IMR-90 (cell line): ENCODE measurements around the gene USH2A. TPM values are rescaled to one million over a fixed set of nuclear protein-coding genes. Genes with fewer than 3 reads are reported as not detected.

Experiments used
- ATAC-seq: fragments of 200-7000 bp; cut with Tn5 transposase; 2 replicates; pipeline ENCODE4 v1.9.1; 2020; ENCODE audit warnings: low read depth, mild to moderate bottlenecking, moderate library complexity
- BruUV-seq: library from RNA; stranded (reverse); fragments of 400-500 nt; replicated peaks from 2 replicates; lab custom pipeline; 2021; lab: Mats Ljungman, UMichigan
- CTCF ChIA-PET: fragments of 300-600 bp; formaldehyde crosslinking; extraction: SDS; loops from one replicate; lab custom pipeline; 2021; ENCODE audit warnings: antibody characterized with exemption; lab: Yijun Ruan, JAX
- POLR2A ChIA-PET: fragments of 300-600 bp; sonication (Branson Sonifier 250); formaldehyde crosslinking; loops from one replicate; lab custom pipeline; 2022; ENCODE audit warnings: antibody characterized with exemption; ENCODE audit not compliant: unreplicated experiment; lab: Charles Lee
- DNase-seq: peaks from one replicate; pipeline ENCODE4 v3.0.0; 2013
- H2AFZ ChIP-seq: replicated peaks from 2 replicates; pipeline ENCODE3; 2013; ENCODE audit warnings: low read length, mild to moderate bottlenecking; ENCODE audit not compliant: poor library complexity
- H2AK5ac ChIP-seq: 2 replicates; pipeline ENCODE4 v1.6.1; 2013; ENCODE audit warnings: low read depth, low read length, inconsistent platforms
- H2AK9ac ChIP-seq: replicated peaks from 2 replicates; pipeline ENCODE3; 2013; ENCODE audit warnings: mild to moderate bottlenecking, low read depth, low read length, moderate library complexity; ENCODE audit not compliant: poor library complexity
- H2BK120ac ChIP-seq: 2 replicates; pipeline ENCODE4 v1.6.1; 2013; ENCODE audit warnings: low read depth, low read length, inconsistent platforms
- H2BK15ac ChIP-seq: 3 replicates; pipeline ENCODE4 v1.6.1; 2013; ENCODE audit warnings: low read depth, low read length, inconsistent platforms
- H2BK20ac ChIP-seq: 2 replicates; pipeline ENCODE4 v1.6.1; 2013; ENCODE audit warnings: low read depth, mild to moderate bottlenecking, inconsistent platforms, low read length, moderate library complexity
- H2BK5ac ChIP-seq: 2 replicates; pipeline ENCODE4 v1.6.1; 2013; ENCODE audit warnings: mild to moderate bottlenecking, low read depth, low read length, inconsistent platforms; ENCODE audit not compliant: poor library complexity, severe bottlenecking
- H3K14ac ChIP-seq: replicated peaks from 2 replicates; pipeline ENCODE4 v1.6.1; 2013; ENCODE audit warnings: low read depth, low read length, inconsistent platforms
- H3K18ac ChIP-seq: 2 replicates; pipeline ENCODE4 v1.6.1; 2013; ENCODE audit warnings: low read depth, low read length, control low read depth
- H3K23ac ChIP-seq: 2 replicates; pipeline ENCODE4 v1.6.1; 2013; ENCODE audit warnings: low read depth, low read length, inconsistent platforms
- H3K27ac ChIP-seq: 2 replicates; pipeline ENCODE4 v1.5.1; 2013; ENCODE audit warnings: mild to moderate bottlenecking, control low read depth, low read length; ENCODE audit not compliant: insufficient read depth
- H3K27me3 ChIP-seq: 2 replicates; pipeline ENCODE4 v1.6.1; 2013; ENCODE audit warnings: low read length; ENCODE audit not compliant: control insufficient read depth, insufficient read depth
- H3K36me3 ChIP-seq: 2 replicates; pipeline ENCODE4 v1.6.1; 2013; ENCODE audit warnings: low read length, mixed read lengths; ENCODE audit not compliant: control insufficient read depth, insufficient read depth
- H3K4ac ChIP-seq: 2 replicates; pipeline ENCODE4 v1.6.1; 2013; ENCODE audit warnings: low read depth, low read length, inconsistent platforms
- H3K4me1 ChIP-seq: 2 replicates; pipeline ENCODE4 v1.6.1; 2013; ENCODE audit warnings: low read length, mixed read lengths; ENCODE audit not compliant: control insufficient read depth, insufficient read depth
- H3K4me2 ChIP-seq: 2 replicates; pipeline ENCODE4 v1.6.1; 2013; ENCODE audit warnings: low read depth, mild to moderate bottlenecking, control low read depth, low read length, moderate library complexity
- H3K4me3 ChIP-seq: 2 replicates; pipeline ENCODE4 v1.5.1; 2013; ENCODE audit warnings: low read depth, mild to moderate bottlenecking, control low read depth, low read length, moderate library complexity; ENCODE audit not compliant: insufficient read depth
- H3K56ac ChIP-seq: 2 replicates; pipeline ENCODE4 v1.6.1; 2013; ENCODE audit warnings: low read length, inconsistent platforms; ENCODE audit not compliant: insufficient read depth; ENCODE audit errors: extremely low read depth
- H3K79me1 ChIP-seq, 2 experiments: 2 replicates each; pipeline ENCODE4 v1.6.1; 2013; ENCODE audit warnings: low read length in 2 of 2, inconsistent platforms in 1 of 2, low read depth in 1 of 2
- H3K9ac ChIP-seq: 2 replicates; pipeline ENCODE4 v1.6.1; 2013; ENCODE audit warnings: low read depth, low read length, control low read depth
- H3K9me1 ChIP-seq: 2 replicates; pipeline ENCODE4 v1.6.1; 2013; ENCODE audit warnings: low read length, inconsistent platforms; ENCODE audit not compliant: insufficient read depth
- H3K9me3 ChIP-seq: 2 replicates; pipeline ENCODE4 v1.6.1; 2013; ENCODE audit warnings: low read length; ENCODE audit not compliant: control insufficient read depth, insufficient read depth
- H4K20me1 ChIP-seq: 2 replicates; pipeline ENCODE4 v1.6.1; 2013; ENCODE audit warnings: low read length, inconsistent platforms; ENCODE audit not compliant: insufficient read depth
- H4K5ac ChIP-seq: 2 replicates; pipeline ENCODE4 v1.6.1; 2013; ENCODE audit warnings: mild to moderate bottlenecking, low read depth, low read length, control low read depth
- H4K8ac ChIP-seq, 2 experiments: 2 replicates each; pipeline ENCODE4 v1.6.1; 2013; ENCODE audit warnings: low read depth in 2 of 2, low read length in 2 of 2, control low read depth in 1 of 2, inconsistent platforms in 1 of 2
- H4K91ac ChIP-seq: 2 replicates; pipeline ENCODE4 v1.6.1; 2013; ENCODE audit warnings: low read depth, low read length, inconsistent platforms; ENCODE audit not compliant: insufficient read depth
- WGBS, 2 experiments: methylation state at CpG; one replicate each; pipeline versions ENCODE4 v1.1.5 to v1.1.7; 2013; ENCODE audit warnings: missing lambda C conversion rate in 2 of 2; ENCODE audit not compliant: insufficient read length in 1 of 2; ENCODE audit errors: extremely low coverage in 2 of 2; 5-methylcytosine and 5-hydroxymethylcytosine counted together
- dilution Hi-C: fragments of 300-500 bp; cut with HindIII; formaldehyde crosslinking; loops from one replicate; pipeline ENCODE4 v1.14.3; 2018; ENCODE audit warnings: low sequenced_read_pairs; ENCODE audit not compliant: unreplicated experiment
- in situ Hi-C: fragments of 300-500 bp; cut with MboI; formaldehyde crosslinking; loops from 3 replicates; pipeline ENCODE4 v1.14.3; 2019; ENCODE audit warnings: low sequenced_read_pairs, inconsistent platforms, mixed read lengths
- intact Hi-C: fragments of 100-400 bp; cut with micrococcal nuclease; formaldehyde crosslinking; loops from 2 replicates; pipeline ENCODE4 v1.10.0; 2022
- polyA plus RNA-seq, 3 experiments: library from polyadenylated mRNA; depleted of rRNA; stranded (reverse); fragments of >200 nt; gene quantifications; 2 replicates each; pipeline ENCODE4 v1.2.3, GENCODE V29; 2012; ENCODE audit warnings: low replicate concordance in 1 of 3
- total RNA-seq: library from RNA; depleted of rRNA; stranded (reverse); fragments of >200 nt; gene quantifications from 2 replicates; pipeline ENCODE4 v1.2.3, GENCODE V29; 2012
- TF ChIP-seq, protein P1 (sequence below): fragments of 150-350 bp; IDR thresholded peaks from 2 replicates; pipeline ENCODE4 v1.6.1; 2017; ENCODE audit warnings: mild to moderate bottlenecking, antibody characterized with exemption, low read length, low read depth

Gene USH2A
- total and polyA plus RNA-seq, 2 of the 4 experiments (the other 2 are of a cell fraction), result under 0.01 to 0.02 TPM

GRCh38 chr1:215661033-215661432 is 762.2 kb downstream of the USH2A start:
- H3K4me2 ChIP-seq, result no peak overlapping the region
- no CpG with 5 or more reads among the region's 1 CpG for WGBS, 2 experiments
- no peak overlapping the region for H3K23ac ChIP-seq
- H3K18ac ChIP-seq, result no peak overlapping the region
- no peak overlapping the region for H2AK9ac ChIP-seq
- H3K4me3 ChIP-seq, result no peak overlapping the region
- H3K27me3 ChIP-seq, result no peaks in the 10 kb centered on the region
- in situ Hi-C loops, result no loop called here
- no peak overlapping the region for H2BK15ac ChIP-seq
- no peak overlapping the region for H2AFZ ChIP-seq
- no peak for DNase-seq
- intact Hi-C loops, result no loop called here
- no peak overlapping the region for H2BK20ac ChIP-seq
- TF ChIP-seq, protein P1, sequence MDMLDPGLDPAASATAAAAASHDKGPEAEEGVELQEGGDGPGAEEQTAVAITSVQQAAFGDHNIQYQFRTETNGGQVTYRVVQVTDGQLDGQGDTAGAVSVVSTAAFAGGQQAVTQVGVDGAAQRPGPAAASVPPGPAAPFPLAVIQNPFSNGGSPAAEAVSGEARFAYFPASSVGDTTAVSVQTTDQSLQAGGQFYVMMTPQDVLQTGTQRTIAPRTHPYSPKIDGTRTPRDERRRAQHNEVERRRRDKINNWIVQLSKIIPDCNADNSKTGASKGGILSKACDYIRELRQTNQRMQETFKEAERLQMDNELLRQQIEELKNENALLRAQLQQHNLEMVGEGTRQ, result no peak
- BruUV-seq, result no TSS peak
- POLR2A ChIA-PET, result no interaction called here
- dilution Hi-C loops, result no loop called here
- H4K20me1 ChIP-seq, result no peaks in the 10 kb centered on the region
- CTCF ChIA-PET, result no interaction called here
- no peak for ATAC-seq
- H4K8ac ChIP-seq, result no peak overlapping the region
- no peaks in the 10 kb centered on the region for H3K9me1 ChIP-seq
- peaks cover 2% of the 10 kb centered on the region; the same call in 1 of the 2 replicates for H3K4me1 ChIP-seq
- H3K56ac ChIP-seq, result no peak overlapping the region
- H3K27ac ChIP-seq, result no peak overlapping the region
- H2BK120ac ChIP-seq, result no peak overlapping the region
- no peaks in the 10 kb centered on the region for H3K36me3 ChIP-seq
- H3K14ac ChIP-seq, result no peak overlapping the region
- H3K9me3 ChIP-seq, result no peaks in the 10 kb centered on the region
- H4K91ac ChIP-seq, result no peak overlapping the region
- H2BK5ac ChIP-seq, result no peak overlapping the region
- H3K4ac ChIP-seq, result no peak overlapping the region
- no peak overlapping the region for H2AK5ac ChIP-seq
- H4K5ac ChIP-seq, result no peak overlapping the region
- H3K9ac ChIP-seq, result no peak overlapping the region
- H3K79me1 ChIP-seq, result no peaks in the 10 kb centered on the region
